OCI-LY7 (cell line): ENCODE results near the gene AP1S3. TPM values are rescaled to one million over a fixed set of nuclear protein-coding genes. Genes with fewer than 3 reads are reported as not detected.

Experiments
- BruUV-seq: library from RNA; stranded (reverse); fragments of 400-500 nt; replicated peaks from 2 replicates; lab custom pipeline; 2021; lab: Mats Ljungman, UMichigan
- CTCF ChIA-PET: fragments of 300-600 bp; sonication (Branson Sonifier 250); formaldehyde crosslinking; loops from one replicate; lab custom pipeline; 2022; ENCODE audit warnings: antibody characterized with exemption; ENCODE audit not compliant: unreplicated experiment; lab: Charles Lee
- POLR2A ChIA-PET: fragments of 300-600 bp; sonication (Branson Sonifier 250); formaldehyde crosslinking; loops from one replicate; lab custom pipeline; 2022; ENCODE audit warnings: antibody characterized with exemption; lab: Charles Lee
- DNase-seq: peaks from one replicate; pipeline ENCODE4 v3.0.0-alpha.2; 2015; ENCODE audit warnings: low spot score
- H2AFZ ChIP-seq: fragments of 200-600 bp; sonication (generic), shearing (Covaris generic); 2 replicates; pipeline ENCODE4 v1.6.1; 2014; ENCODE audit warnings: mild to moderate bottlenecking, antibody characterized with exemption, low read length, moderate library complexity
- H3K27ac ChIP-seq: fragments of 200-600 bp; sonication (generic); 2 replicates; pipeline ENCODE4 v1.5.1; 2014; ENCODE audit warnings: mixed run types, low read depth, mild to moderate bottlenecking, moderate library complexity, low read length, inconsistent platforms; ENCODE audit not compliant: poor library complexity, severe bottlenecking
- H3K36me3 ChIP-seq: fragments of 200-600 bp; sonication (generic); 2 replicates; pipeline ENCODE4 v1.6.1; 2014; ENCODE audit warnings: mild to moderate bottlenecking, antibody characterized with exemption, low read length, moderate library complexity, mixed read lengths; ENCODE audit not compliant: insufficient read depth
- H3K4me1 ChIP-seq: fragments of 200-600 bp; sonication (generic); 2 replicates; pipeline ENCODE4 v1.5.1; 2014; ENCODE audit warnings: mild to moderate bottlenecking, low read length; ENCODE audit not compliant: insufficient read depth, poor library complexity, severe bottlenecking
- H3K4me2 ChIP-seq: fragments of 200-600 bp; sonication (generic); 2 replicates; pipeline ENCODE4 v1.6.1; 2014; ENCODE audit warnings: mild to moderate bottlenecking, low read length
- H3K4me3 ChIP-seq: fragments of 200-600 bp; sonication (generic); 2 replicates; pipeline ENCODE4 v1.5.1; 2014; ENCODE audit warnings: mild to moderate bottlenecking, low read depth, low read length; ENCODE audit not compliant: poor library complexity, severe bottlenecking
- H3K79me2 ChIP-seq: fragments of 200-600 bp; sonication (generic); 2 replicates; pipeline ENCODE4 v1.6.1; 2016; ENCODE audit warnings: low read depth, mild to moderate bottlenecking, low read length, moderate library complexity, mixed read lengths; ENCODE audit not compliant: insufficient read depth
- H3K9me2 ChIP-seq: fragments of 200-600 bp; sonication (generic); 2 replicates; pipeline ENCODE4 v1.6.1; 2016; ENCODE audit warnings: mild to moderate bottlenecking, low read length, mixed read lengths; ENCODE audit not compliant: insufficient read depth
- H3K9me3 ChIP-seq: fragments of 200-600 bp; sonication (generic); 2 replicates; pipeline ENCODE4 v1.6.1; 2014; ENCODE audit warnings: mild to moderate bottlenecking, mixed run types, low read length, mixed read lengths
- H4K20me1 ChIP-seq: fragments of 200-600 bp; sonication (generic); 2 replicates; pipeline ENCODE4 v1.6.1; 2014; ENCODE audit warnings: mild to moderate bottlenecking, antibody characterized with exemption, low read length, moderate library complexity, mixed read lengths; ENCODE audit not compliant: insufficient read depth
- CTCF ChIP-seq: fragments of 200-600 bp; sonication (generic); conservative IDR thresholded peaks from 2 replicates; pipeline ENCODE4 v1.5.1; 2014; ENCODE audit warnings: mild to moderate bottlenecking, antibody characterized with exemption, low read length, moderate library complexity, mixed read lengths
- EZH2phosphoT487 ChIP-seq: fragments of 200-600 bp; sonication (generic); IDR thresholded peaks from 2 replicates; pipeline ENCODE4 v1.6.1; 2018; ENCODE audit warnings: low read depth, borderline replicate concordance, mild to moderate bottlenecking, mixed run types, antibody characterized with exemption, low read length, moderate library complexity, mixed read lengths
- intact Hi-C: fragments of 100-400 bp; cut with micrococcal nuclease; formaldehyde crosslinking; loops from one replicate; pipeline ENCODE4 v1.10.0; 2022; ENCODE audit not compliant: unreplicated experiment
- total RNA-seq, 2 experiments: library from RNA; depleted of rRNA in 1 of 2; stranded (reverse); fragments of >200 nt in 1 of 2; shearing (Covaris generic) in 1 of 2; gene quantifications; 2 replicates each; pipeline ENCODE4 v1.2.3, GENCODE V29; 2014 to 2022

The AP1S3 gene
- total RNA-seq, 2 experiments from 2014 or later: 11.2 to 32.1 TPM

GRCh38 chr2:223784221-223784772, 53.1 kb downstream of the AP1S3 start:
- Histone ChIP-seq H3K36me3 (no peaks in the 10 kb centered on the region), H3K4me1 (peaks cover 16% of the 10 kb centered on the region), H2AFZ (no peak overlapping the region), H3K79me2 (peaks cover 9% of the 10 kb centered on the region; the same call in 1 of the 2 replicates), H4K20me1 (no peaks in the 10 kb centered on the region), H3K9me3 (no peaks in the 10 kb centered on the region), H3K27ac (no peak overlapping the region), H3K9me2 (no peaks in the 10 kb centered on the region), H3K4me3 (no peak overlapping the region), H3K4me2 (no peak overlapping the region)
- DNase-seq: no peak
- TF ChIP-seq EZH2phosphoT487 (no peak), CTCF (no peak)
- POLR2A ChIA-PET: interaction anchor here (0.6 kb wide), 1 partner anchor 117 kb away, joined by 5 read pairs; no protein-coding TSS in a partner anchor
- CTCF ChIA-PET: no interaction called here
- BruUV-seq: no TSS peak
- intact Hi-C loops: loop anchor here (5.0 kb wide), 1 partner anchor 173 kb away; the partner anchor contains the start of gene MRPL44

- no peak overlapping the region for H2AFZ ChIP-seq
- H3K4me1 ChIP-seq: peaks cover 14% of the 10 kb centered on the region
- no peak for DNase-seq
- no TSS peak for BruUV-seq
- POLR2A ChIA-PET: interaction anchor here (1.2 to 1.4 kb wide), 2 partner anchors 15 to 38 kb away, joined by 4 read pairs; no protein-coding TSS in a partner anchor
- CTCF ChIA-PET: no interaction called here
- TF ChIP-seq EZH2phosphoT487 (no peak), CTCF (no peak)
- intact Hi-C loops: loop anchor here (5.0 kb wide), 1 partner anchor 175 kb away; the partner anchor contains the start of gene MRPL44
- no peak overlapping the region for H3K27ac ChIP-seq
- no peaks in the 10 kb centered on the region for H3K9me2 ChIP-seq
- no peak overlapping the region for H3K4me2 ChIP-seq
- peaks cover 11% of the 10 kb centered on the region; the same call in 1 of the 2 replicates for H3K79me2 ChIP-seq
- no peak overlapping the region for H3K4me3 ChIP-seq
- H3K36me3 ChIP-seq: no peaks in the 10 kb centered on the region
- no peaks in the 10 kb centered on the region for H3K9me3 ChIP-seq
- H4K20me1 ChIP-seq: no peaks in the 10 kb centered on the region
Measured at GRCh38 chr2:223782629-223783028, 54.8 kb downstream of the AP1S3 start.

- POLR2A ChIA-PET: no interaction called here
- TF ChIP-seq CTCF (no peak), EZH2phosphoT487 (no peak)
- Histone ChIP-seq H3K27ac (no peak overlapping the region), H3K9me3 (no peaks in the 10 kb centered on the region), H3K4me3 (no peak overlapping the region), H3K9me2 (no peaks in the 10 kb centered on the region), H4K20me1 (no peaks in the 10 kb centered on the region; the same call in 1 of the 2 replicates), H3K4me2 (no peak overlapping the region), H3K36me3 (peaks cover 4% of the 10 kb centered on the region; the same call in 1 of the 2 replicates), H3K79me2 (peaks cover 11% of the 10 kb centered on the region; the same call in 1 of the 2 replicates), H2AFZ (no peak overlapping the region), H3K4me1 (peaks cover 4% of the 10 kb centered on the region)
- intact Hi-C loops: loop anchor here (5.0 kb wide), 1 partner anchor 176 kb away; the partner anchor contains the start of gene MRPL44
- no TSS peak for BruUV-seq
- CTCF ChIA-PET: no interaction called here
- DNase-seq: no peak
Measured at GRCh38 chr2:223781560-223781959, 55.8 kb downstream of the AP1S3 start.
